GM21717 (cell line): Measurements from ENCODE around the gene SYT9.
A peak's percentile ranks its signal among the peaks of the same experiment; 100 is the strongest.
"Not testable (repeated sequence)": the region's sequence is repeated elsewhere in the genome, so short reads cannot be mapped to it uniquely, and the experiment has no call there.

Experiments
- ATAC-seq: cut with Tn5 transposase; IDR thresholded peaks from one replicate; pipeline ENCODE4 v1.9.1; 2021; ENCODE audit warnings: mild to moderate bottlenecking, moderate library complexity; ENCODE audit not compliant: unreplicated experiment

SYT9 gene

GRCh38 chr11:7495882-7496551, 244.3 kb downstream of the SYT9 start:
- ATAC-seq: peak; percentile 91

DNA sequence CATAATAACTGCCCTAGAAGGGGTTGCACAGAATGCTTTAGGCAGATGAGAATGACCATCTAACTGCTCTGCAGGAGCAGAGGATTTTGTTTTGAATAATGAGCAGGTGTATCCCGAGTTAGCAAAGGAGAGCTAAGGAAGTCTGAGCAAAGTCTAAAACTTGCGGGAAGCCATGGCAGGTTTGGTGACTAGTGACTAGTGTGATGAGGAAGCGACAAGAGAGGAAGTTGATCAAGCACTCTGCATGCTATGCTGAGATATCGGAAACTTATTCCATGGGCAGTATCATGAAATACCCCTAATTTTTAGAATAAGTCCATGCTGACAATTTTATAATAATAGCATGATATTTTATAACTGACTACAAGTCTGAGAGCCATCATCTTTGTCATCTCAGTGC, 246.5 kb downstream of the SYT9 start:
- ATAC-seq: no peak

- ATAC-seq: no peak
These were observed 247.4 kb downstream of the SYT9 start for GRCh38 chr11:7499081-7499480.

DNA sequence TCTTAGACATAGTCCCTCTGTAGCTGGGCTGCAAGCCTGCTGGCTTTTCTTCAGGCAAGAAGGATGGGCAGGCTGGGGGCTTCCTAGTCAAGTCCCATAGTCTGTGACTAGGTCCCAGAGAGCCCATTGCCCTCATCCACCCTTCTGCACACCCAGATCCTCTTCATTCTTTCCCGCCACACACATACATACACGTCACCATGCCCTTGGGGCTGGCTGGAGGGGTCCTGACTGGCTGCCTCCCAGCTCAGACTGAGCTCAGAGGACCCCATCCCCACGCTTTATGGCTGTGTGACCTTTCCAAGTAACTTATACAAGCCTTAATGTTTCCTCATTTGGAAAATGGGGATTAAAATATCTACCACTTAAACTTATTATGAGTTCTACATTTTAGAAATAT, 248.5 kb downstream of the SYT9 start:
- no peak for ATAC-seq

DNA sequence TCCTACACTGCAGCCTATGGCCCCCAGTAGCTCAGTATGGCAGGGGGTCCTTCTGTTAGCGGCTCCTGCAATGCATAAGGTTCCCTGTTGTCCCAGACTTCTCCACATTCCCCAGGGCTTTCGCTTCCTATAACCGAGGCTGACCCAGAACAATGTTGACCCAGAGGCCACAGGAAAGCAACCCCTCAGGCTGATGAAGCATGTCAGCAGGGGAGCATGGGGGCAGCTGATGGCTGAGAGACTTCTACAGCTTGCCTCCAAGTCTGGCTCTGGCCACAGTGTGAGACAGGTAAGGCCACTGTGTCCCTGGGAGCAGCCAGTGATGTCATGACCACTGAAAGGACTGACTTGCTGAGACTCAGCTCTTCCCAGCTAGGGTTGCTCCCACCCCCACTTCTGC, 249.5 kb downstream of the SYT9 start:
- ATAC-seq: no peak

- ATAC-seq: no peak
These were observed 250.2 kb downstream of the SYT9 start for GRCh38 chr11:7501894-7502293.

DNA sequence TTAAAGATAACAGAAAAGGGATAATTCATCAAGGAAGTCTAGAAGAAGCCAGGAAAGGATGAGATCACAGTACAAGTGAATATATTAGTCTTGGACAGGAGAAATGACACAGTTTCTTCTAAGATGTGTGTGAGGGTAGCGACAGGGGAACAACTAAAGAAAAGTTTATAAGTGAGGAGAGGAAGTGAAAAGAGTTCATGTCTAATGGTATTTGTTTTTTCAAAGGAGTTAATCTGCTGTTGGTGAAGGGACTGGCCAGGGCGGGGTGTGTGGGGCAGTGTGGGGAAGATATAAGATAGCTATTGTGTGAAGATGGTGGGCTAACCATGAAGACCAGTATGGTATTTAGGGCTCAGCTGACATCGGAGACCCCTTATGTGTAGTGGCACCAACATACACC, 254.5 kb downstream of the SYT9 start:
- ATAC-seq: no peak

DNA sequence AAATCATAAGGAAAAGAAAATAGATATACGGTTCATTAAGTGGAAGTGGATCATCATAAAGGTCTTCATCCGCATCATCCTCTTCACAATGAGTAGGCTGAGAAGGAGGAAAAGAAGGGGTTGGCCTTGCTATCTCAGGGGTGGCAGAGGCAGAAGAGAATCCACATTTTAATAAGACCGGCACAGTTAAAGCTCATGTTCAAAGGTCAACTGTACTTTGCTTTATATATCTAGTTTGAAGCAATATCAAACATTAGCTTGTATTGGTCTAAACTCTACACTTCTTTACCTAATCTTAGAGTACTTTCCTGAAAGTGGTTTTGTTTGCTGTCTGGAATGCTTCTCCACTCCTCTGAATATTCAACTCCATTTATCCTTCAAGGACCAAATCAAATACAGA, 256.4 kb downstream of the SYT9 start:
- ATAC-seq: no peak

DNA sequence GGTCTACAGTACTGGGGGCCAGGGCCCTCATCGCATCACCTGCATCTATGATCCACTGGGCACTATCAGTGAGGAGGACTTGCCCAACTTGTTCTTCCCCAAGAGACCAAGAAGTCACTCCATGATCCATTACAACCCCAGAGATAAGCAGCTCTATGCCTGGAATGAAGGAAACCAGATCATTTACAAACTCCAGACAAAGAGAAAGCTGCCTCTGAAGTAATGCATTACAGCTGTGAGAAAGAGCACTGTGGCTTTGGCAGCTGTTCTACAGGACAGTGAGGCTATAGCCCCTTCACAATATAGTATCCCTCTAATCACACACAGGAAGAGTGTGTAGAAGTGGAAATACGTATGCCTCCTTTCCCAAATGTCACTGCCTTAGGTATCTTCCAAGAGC, 258.3 kb downstream of the SYT9 start:
- no peak for ATAC-seq

GRCh38 chr11:7511401-7511800, 259.7 kb downstream of the SYT9 start:
- no peak for ATAC-seq

DNA sequence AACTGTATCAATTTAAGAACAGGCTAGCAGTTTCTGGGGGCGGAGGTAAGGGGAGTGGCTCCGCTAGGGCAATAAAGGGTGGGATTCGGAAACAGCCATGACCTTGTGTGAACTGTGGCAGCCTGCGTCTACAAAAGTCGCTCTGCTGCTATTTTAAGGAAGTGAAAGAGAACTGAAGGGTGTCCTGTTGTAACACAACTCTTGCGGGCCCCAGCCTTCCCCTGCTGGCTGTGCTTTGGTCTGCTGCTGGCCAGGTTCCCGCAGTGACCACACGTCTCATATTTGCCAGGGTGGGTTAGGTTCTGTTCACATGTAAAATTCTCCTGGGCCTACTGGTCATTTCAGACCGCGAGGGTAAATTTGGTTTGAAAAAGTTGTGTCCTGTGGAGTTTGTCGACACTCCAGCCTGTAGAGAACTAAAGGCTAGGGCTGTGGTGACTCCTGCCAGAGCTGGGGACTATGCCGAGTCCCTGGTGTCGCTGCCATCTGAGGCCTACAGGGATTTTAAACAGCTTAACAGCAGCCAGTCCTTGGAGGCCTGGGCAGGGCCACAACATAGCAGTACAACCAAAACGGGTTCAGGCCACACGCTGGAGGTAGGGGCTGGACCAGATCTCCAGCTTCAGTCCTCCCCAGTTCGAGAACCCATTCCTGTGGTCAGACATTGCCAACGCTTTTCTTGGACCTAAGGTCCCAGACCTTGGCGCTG, 261.0 kb downstream of the SYT9 start:
- peak; percentile 65 for ATAC-seq

- ATAC-seq: peak; percentile 70
These were observed 261.8 kb downstream of the SYT9 start, which contains the start of gene PPFIBP2 for GRCh38 chr11:7513234-7514098. Gene PPFIBP2, plus strand, starts transcription at chr11:7513999. Its CDS starts 35,477 bp downstream, at chr11:7549476.

- peak; percentile 11 for ATAC-seq
These were observed 262.4 kb downstream of the SYT9 start for GRCh38 chr11:7514099-7514591.

DNA sequence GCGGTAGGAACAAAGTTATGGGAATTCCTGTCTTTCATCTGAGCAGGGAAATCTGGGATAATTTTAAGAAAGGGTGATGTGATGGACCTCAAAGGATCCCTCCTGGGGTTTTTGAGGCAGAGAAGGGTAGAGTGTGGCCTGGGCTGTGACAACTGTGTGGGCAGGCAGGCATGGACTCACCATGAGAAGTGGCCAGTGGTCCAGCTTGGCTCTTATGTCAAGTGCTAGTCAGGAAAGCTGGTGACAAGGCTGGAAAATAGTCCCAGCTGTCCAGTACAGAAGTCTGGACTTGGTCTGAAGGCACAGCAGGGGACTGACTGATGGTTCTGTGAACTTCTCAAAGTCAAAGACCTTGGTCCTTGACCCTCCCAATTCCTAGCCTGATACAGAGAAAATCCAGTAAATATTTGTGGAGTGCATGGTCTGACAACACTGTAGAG, 263.8 kb downstream of the SYT9 start:
- ATAC-seq: no peak

DNA sequence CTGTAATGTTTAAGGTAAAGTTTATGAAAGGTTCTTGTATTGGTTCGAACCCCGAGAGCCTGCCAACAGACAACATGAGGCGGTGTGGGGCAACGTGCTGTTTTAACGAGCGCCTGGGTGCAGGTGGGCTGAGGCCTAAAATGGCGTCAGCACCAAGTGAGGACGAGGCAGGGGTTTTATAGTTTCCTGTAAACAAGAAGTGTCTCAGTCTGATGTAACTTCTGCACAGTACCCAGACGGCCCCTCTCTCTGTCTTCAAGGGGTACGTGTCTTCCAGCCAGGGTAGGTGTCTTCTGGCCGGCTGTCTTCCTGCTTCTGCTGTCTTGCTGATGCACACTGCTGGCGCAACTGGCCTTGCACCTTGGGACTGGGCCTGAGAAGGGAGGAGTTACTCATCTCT, 264.8 kb downstream of the SYT9 start:
- ATAC-seq: no peak

- not testable (repeated sequence) for ATAC-seq
These were observed 266.0 kb downstream of the SYT9 start for GRCh38 chr11:7517743-7518142.
